PFSK-1 (cell line): Measurements from ENCODE around the gene CHD5.

ENCODE experiments used
- FOXP2 ChIP-seq: optimal IDR thresholded peaks from 2 replicates; pipeline ENCODE3; 2011; ENCODE audit warnings: borderline replicate concordance, control low read depth, inconsistent platforms; ENCODE audit not compliant: insufficient read depth; ENCODE audit errors: extremely low read length, extremely low read depth
- POLR2AphosphoS5 ChIP-seq: IDR thresholded peaks from 2 replicates; pipeline ENCODE4 v1.6.1; 2012; ENCODE audit warnings: low read depth, mild to moderate bottlenecking, control low read depth, low read length, moderate library complexity
- REST ChIP-seq, 2 experiments: IDR thresholded peaks; 2 replicates each; pipeline versions ENCODE4 v1.6.1 to v1.8.0; 2011 to 2012; ENCODE audit warnings: low read depth in 2 of 2, low read length in 2 of 2, control low read depth in 1 of 2, inconsistent platforms in 1 of 2, mild to moderate bottlenecking in 1 of 2, moderate library complexity in 1 of 2; ENCODE audit not compliant: insufficient read depth in 1 of 2
- SIN3A ChIP-seq: IDR thresholded peaks from 2 replicates; pipeline ENCODE4 v1.6.1; 2012; ENCODE audit warnings: mild to moderate bottlenecking, low read length, moderate library complexity, borderline replicate concordance; ENCODE audit not compliant: insufficient read depth
- TAF1 ChIP-seq: IDR thresholded peaks from 2 replicates; pipeline ENCODE4 v1.6.1; 2012; ENCODE audit warnings: low read length, control low read depth, borderline replicate concordance; ENCODE audit not compliant: insufficient read depth

GRCh38 chr1:6158181-6158580, 21.9 kb downstream of the CHD5 start:
- no peak for TF ChIP-seq POLR2AphosphoS5
- TF ChIP-seq SIN3A, result no peak
- peak; percentile 54 to 55; a peak in 2 of 4 replicates for TF ChIP-seq REST (IDR thresholded peaks at IDR 0.05; ENCODE audit: insufficient read depth in 1 of 2, low read depth in 2 of 2, low read length in 2 of 2)
- TF ChIP-seq FOXP2, result peak; percentile 4
- no peak for TF ChIP-seq TAF1
